ENCODE data around the gene PRDM7.
"Not testable (repeated sequence)": the region's sequence is repeated elsewhere in the genome, so short reads cannot be mapped to it uniquely, and the experiment has no call there.

Gene PRDM7

GRCh38 chr16:90070440-90070839 is 6.7 kb downstream of the PRDM7 start:
- DNase-seq, result no peak

- no peak for DNase-seq
Observed at GRCh38 chr16:90061437-90061836, 15.7 kb downstream of the PRDM7 start.

- no peak for DNase-seq
Observed at GRCh38 chr16:90057738-90058173, 19.4 kb downstream of the PRDM7 start.

GRCh38 chr16:90056521-90056920 is 20.6 kb downstream of the PRDM7 start:
- not testable (repeated sequence) for DNase-seq

- no peak for DNase-seq
Observed at GRCh38 chr16:90055371-90055770, 21.8 kb downstream of the PRDM7 start.

- DNase-seq, result no peak
Observed at GRCh38 chr16:90054554-90054953, 22.6 kb downstream of the PRDM7 start.

- DNase-seq, result no peak
Observed at GRCh38 chr16:90053902-90054500, 23.1 kb downstream of the PRDM7 start.

- no peak for DNase-seq
Observed at GRCh38 chr16:90050969-90051368, 26.2 kb downstream of the PRDM7 start.

- DNase-seq, result no peak
Observed at GRCh38 chr16:90048737-90049330, 28.3 kb downstream of the PRDM7 start.

GRCh38 chr16:90048347-90048722 is 28.8 kb downstream of the PRDM7 start:
- no peak for DNase-seq

GRCh38 chr16:90047714-90048346 is 29.3 kb downstream of the PRDM7 start:
- no peak for DNase-seq

- DNase-seq, result no peak
Observed at GRCh38 chr16:90046971-90047713, 30.0 kb downstream of the PRDM7 start.

GRCh38 chr16:90046122-90046970 is 30.8 kb downstream of the PRDM7 start:
- no peak for DNase-seq

- no peak for DNase-seq
Observed at GRCh38 chr16:90044111-90044551, 33.0 kb downstream of the PRDM7 start.

GRCh38 chr16:90043526-90043925 is 33.6 kb downstream of the PRDM7 start:
- DNase-seq, result no peak

- DNase-seq, result no peak
Observed at GRCh38 chr16:90042946-90043514, 34.1 kb downstream of the PRDM7 start.

GRCh38 chr16:90041896-90042473 is 35.1 kb downstream of the PRDM7 start:
- no peak for DNase-seq

- no peak for DNase-seq
Observed at GRCh38 chr16:90040152-90041023, 36.7 kb downstream of the PRDM7 start.

- DNase-seq, result no peak
Observed at GRCh38 chr16:90037276-90037675, 39.9 kb downstream of the PRDM7 start.

- no peak for DNase-seq
Observed at GRCh38 chr16:90035902-90036301, 41.2 kb downstream of the PRDM7 start.

- no peak for DNase-seq
Observed at GRCh38 chr16:90034504-90034903, 42.6 kb downstream of the PRDM7 start.
